Spleen (tissue), 11 donors: Measurements from ENCODE around the gene DLG2. TPM values are rescaled to one million over a fixed set of nuclear protein-coding genes. Genes with fewer than 3 reads are reported as not detected.

Source experiments
- DNase-seq: peaks from one replicate; pipeline ENCODE4 v3.0.0-alpha.2; 2020
- H3K27ac ChIP-seq, 8 donors: fragments of 200-600 bp; sonication (generic) in 7 of 8; 1 replicate in 4 of 8; 2 replicates in 4 of 8; pipeline versions ENCODE4 v1.5.0 to v1.8.0; 2016 to 2021; ENCODE audit warnings: inconsistent platforms in 4 of 8, mild to moderate bottlenecking in 4 of 8, moderate library complexity in 1 of 8
- H3K27me3 ChIP-seq, 7 donors: fragments of 200-600 bp; sonication (generic) in 6 of 7; replicated peaks in 1 of 7; 1 replicate in 4 of 7; 2 replicates in 3 of 7; pipeline versions ENCODE4 v1.5.0 to v1.8.0; 2016 to 2021; ENCODE audit warnings: inconsistent platforms in 3 of 7, mild to moderate bottlenecking in 1 of 7
- H3K36me3 ChIP-seq, 6 donors: fragments of 200-600 bp; sonication (generic) in 5 of 6; 1 replicate in 4 of 6; 2 replicates in 2 of 6; pipeline versions ENCODE4 v1.5.0 to v1.8.0; 2016 to 2021; ENCODE audit warnings: inconsistent platforms in 2 of 6
- H3K4me1 ChIP-seq, 6 donors: fragments of 200-600 bp; sonication (generic) in 5 of 6; 1 replicate in 3 of 6; 2 replicates in 3 of 6; pipeline versions ENCODE4 v1.5.0 to v1.8.0; 2016 to 2021; ENCODE audit warnings: inconsistent platforms in 3 of 6
- H3K4me3 ChIP-seq, 8 donors: fragments of 200-600 bp; sonication (generic) in 7 of 8; 1 replicate in 4 of 8; 2 replicates in 4 of 8; pipeline versions ENCODE4 v1.5.0 to v1.8.0; 2016 to 2021; ENCODE audit warnings: inconsistent platforms in 4 of 8, mild to moderate bottlenecking in 4 of 8, moderate library complexity in 2 of 8
- H3K9me3 ChIP-seq, 8 donors: fragments of 200-600 bp; sonication (generic) in 7 of 8; 1 replicate in 4 of 8; 2 replicates in 4 of 8; pipeline versions ENCODE4 v1.5.0 to v1.8.0; 2016 to 2021; ENCODE audit warnings: inconsistent platforms in 4 of 8
- POLR2A ChIP-seq, 3 donors: fragments of 450-650 bp; IDR thresholded peaks; one replicate each; pipeline ENCODE4 v1.5.1; 2017; ENCODE audit warnings: antibody characterized with exemption in 3 of 3, mild to moderate bottlenecking in 1 of 3
- POLR2AphosphoS5 ChIP-seq, 3 donors: sonication (generic); formaldehyde crosslinking; IDR thresholded peaks; one replicate each; pipeline ENCODE4 v1.5.1; 2017; ENCODE audit warnings: antibody characterized with exemption in 3 of 3
- WGBS, 5 donors: extraction: QIAGEN DNeasy Blood & Tissue Kit in 3 of 5; methylation state at CpG; one replicate each; pipeline versions ENCODE4 v1.1.5 to v1.1.7; 2013 to 2018; 5-methylcytosine and 5-hydroxymethylcytosine counted together
- intact Hi-C: fragments of 100-400 bp; cut with DNase I; formaldehyde crosslinking; loops from one replicate; pipeline ENCODE4 v1.15.0; 2023; ENCODE audit warnings: low total_unique reads
- polyA plus RNA-seq, 3 donors: library from polyadenylated mRNA; stranded (reverse); fragments of 200-250 nt; gene quantifications; one replicate each; pipeline ENCODE4 v1.2.1, GENCODE V29; 2013
- total RNA-seq, 7 donors: library from RNA; depleted of rRNA in 3 of 7; stranded (reverse); fragments of >200 nt in 3 of 7; fragmentation: NEBNext Ultra II Directional in 4 of 7; extraction: Animal tissue kit (Norgen Biotek cat#: 25700) in 4 of 7; gene quantifications; one replicate each; pipeline versions ENCODE4 v1.1.0 to v1.2.1, GENCODE V29; 2016 to 2021
- TF ChIP-seq, protein P1 (sequence below), 11 experiments: fragments of 200-600 bp in 7 of 11; fragments of 450-650 bp in 4 of 11; sonication (generic) in 4 of 11; IDR thresholded peaks in 8 of 11; conservative IDR thresholded peaks in 3 of 11; 1 replicate in 7 of 11; 2 replicates in 4 of 11; pipeline versions ENCODE4 v1.4.0 to v1.8.0; 2016 to 2021; ENCODE audit warnings: antibody characterized with exemption in 11 of 11, inconsistent platforms in 4 of 11, mild to moderate bottlenecking in 1 of 11
- donor health status: healthy with polysubstance abuse.
- donor health status: DM: no; HTN: no; CAD: no; lungs with moderate emphysema.
- donor health status: DM: no; HTN: no; CAD: no.
- donor health status: Bipolar disorder and iron deficiency.
- donor health status: healthy.
- donor health status: DM: no; HTN: no; CAD: no.
- donor health status: DM: yes; HTN: yes; CAD: no.

Gene DLG2
- total and polyA plus RNA-seq, 10 donors = 0.43 to 12.7 (median 7.9) TPM

DNA sequence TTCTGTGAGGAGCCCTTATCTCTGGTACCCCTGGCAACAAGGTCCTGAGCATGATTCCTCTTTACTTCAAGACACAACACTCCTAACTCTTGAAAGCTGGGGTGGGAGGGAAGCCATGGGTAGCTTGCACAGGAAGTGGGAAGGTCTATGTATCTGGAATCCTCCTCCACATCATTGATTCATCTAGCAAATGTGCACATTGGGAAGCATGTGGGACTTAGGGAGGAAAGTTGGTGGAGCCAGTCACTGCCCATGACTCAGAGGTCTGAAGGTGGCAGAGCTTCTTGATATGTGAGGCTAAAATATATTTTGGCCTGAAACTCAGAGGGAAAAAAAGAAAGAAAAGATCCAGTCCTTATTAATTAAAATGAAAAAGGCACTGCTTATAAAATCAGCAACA lies 1000.9 kb downstream of the DLG2 start:
- no peak for DNase-seq
- Histone ChIP-seq H3K27ac (no peak overlapping the region), H3K9me3 (no peaks in the 10 kb centered on the region), H3K4me3 (no peak overlapping the region), H3K4me1 (no peaks in the 10 kb centered on the region), H3K36me3 (no peaks in the 10 kb centered on the region), H3K27me3 (no peaks in the 10 kb centered on the region)
- TF ChIP-seq, protein P1, sequence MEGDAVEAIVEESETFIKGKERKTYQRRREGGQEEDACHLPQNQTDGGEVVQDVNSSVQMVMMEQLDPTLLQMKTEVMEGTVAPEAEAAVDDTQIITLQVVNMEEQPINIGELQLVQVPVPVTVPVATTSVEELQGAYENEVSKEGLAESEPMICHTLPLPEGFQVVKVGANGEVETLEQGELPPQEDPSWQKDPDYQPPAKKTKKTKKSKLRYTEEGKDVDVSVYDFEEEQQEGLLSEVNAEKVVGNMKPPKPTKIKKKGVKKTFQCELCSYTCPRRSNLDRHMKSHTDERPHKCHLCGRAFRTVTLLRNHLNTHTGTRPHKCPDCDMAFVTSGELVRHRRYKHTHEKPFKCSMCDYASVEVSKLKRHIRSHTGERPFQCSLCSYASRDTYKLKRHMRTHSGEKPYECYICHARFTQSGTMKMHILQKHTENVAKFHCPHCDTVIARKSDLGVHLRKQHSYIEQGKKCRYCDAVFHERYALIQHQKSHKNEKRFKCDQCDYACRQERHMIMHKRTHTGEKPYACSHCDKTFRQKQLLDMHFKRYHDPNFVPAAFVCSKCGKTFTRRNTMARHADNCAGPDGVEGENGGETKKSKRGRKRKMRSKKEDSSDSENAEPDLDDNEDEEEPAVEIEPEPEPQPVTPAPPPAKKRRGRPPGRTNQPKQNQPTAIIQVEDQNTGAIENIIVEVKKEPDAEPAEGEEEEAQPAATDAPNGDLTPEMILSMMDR (IDR thresholded peaks at IDR 0.05 in 8 of 11, conservative IDR thresholded peaks at IDR 0.05 in 3 of 11) = no peak
- no peak for TF ChIP-seq POLR2AphosphoS5 (IDR thresholded peaks at IDR 0.05)
- no peak for TF ChIP-seq POLR2A (IDR thresholded peaks at IDR 0.05)
- intact Hi-C loops = no loop called here

DNA sequence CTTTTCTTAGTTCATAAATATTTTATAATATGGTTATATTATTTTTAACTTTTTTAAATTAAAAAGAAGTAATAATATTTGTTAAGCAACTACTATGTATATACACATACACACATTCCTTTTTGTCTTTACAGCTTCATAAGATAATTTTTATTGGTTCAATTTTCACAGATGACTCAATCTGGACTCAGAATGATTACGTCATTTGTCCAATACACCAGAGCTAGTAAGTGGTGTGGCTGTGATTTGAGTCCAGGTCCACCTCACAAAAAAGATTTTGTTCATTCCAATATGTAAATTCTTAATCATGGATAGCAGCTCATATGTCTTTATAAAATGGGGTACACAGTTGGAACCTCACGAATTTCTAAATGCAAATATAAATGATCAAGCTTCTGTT lies 1014.5 kb downstream of the DLG2 start:
- DNase-seq = no peak
- Histone ChIP-seq H3K27ac (no peak overlapping the region), H3K4me3 (no peak overlapping the region), H3K4me1 (no peaks in the 10 kb centered on the region), H3K9me3 (no peaks in the 10 kb centered on the region), H3K36me3 (no peaks in the 10 kb centered on the region), H3K27me3 (no peaks in the 10 kb centered on the region)
- intact Hi-C loops = no loop called here
- TF ChIP-seq POLR2A (IDR thresholded peaks at IDR 0.05) (no peak), POLR2AphosphoS5 (IDR thresholded peaks at IDR 0.05) (no peak)
- TF ChIP-seq, protein P1 (IDR thresholded peaks at IDR 0.05 in 8 of 11, conservative IDR thresholded peaks at IDR 0.05 in 3 of 11) = no peak
- whole genome bisulfite sequencing, 5 donors = 67 to 93% (median 77%) methylated on average over 2 of the region's 2 CpGs

DNA sequence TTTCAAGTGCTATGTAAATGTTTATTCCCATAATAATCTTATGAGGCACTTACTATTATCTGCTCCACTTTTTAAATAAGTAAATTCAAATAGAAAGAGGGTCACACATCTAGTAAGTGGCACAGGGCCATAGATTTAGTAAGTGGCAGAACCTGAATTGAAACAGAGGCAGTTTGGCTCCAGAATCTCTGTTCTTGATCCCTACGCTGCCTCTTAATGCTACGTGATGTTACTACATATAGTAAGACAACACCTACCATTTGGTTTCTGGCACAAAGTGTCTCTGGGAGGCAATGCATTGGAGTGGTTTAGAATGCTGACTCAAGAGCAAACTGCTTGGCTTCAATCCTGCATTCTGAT lies 1018.3 kb downstream of the DLG2 start:
- 94 to 100% (median 96%) methylated on average over 2 of the region's 2 CpGs for WGBS, 5 donors
- Histone ChIP-seq H3K9me3 (no peaks in the 10 kb centered on the region), H3K27ac (no peak overlapping the region), H3K4me1 (no peaks in the 10 kb centered on the region), H3K4me3 (no peak overlapping the region), H3K27me3 (no peaks in the 10 kb centered on the region), H3K36me3 (no peaks in the 10 kb centered on the region)
- no peak for DNase-seq
- intact Hi-C loops = no loop called here
- TF ChIP-seq POLR2A (IDR thresholded peaks at IDR 0.05) (no peak), POLR2AphosphoS5 (IDR thresholded peaks at IDR 0.05) (no peak)
- TF ChIP-seq, protein P1 (IDR thresholded peaks at IDR 0.05 in 8 of 11, conservative IDR thresholded peaks at IDR 0.05 in 3 of 11) = no peak

DNA sequence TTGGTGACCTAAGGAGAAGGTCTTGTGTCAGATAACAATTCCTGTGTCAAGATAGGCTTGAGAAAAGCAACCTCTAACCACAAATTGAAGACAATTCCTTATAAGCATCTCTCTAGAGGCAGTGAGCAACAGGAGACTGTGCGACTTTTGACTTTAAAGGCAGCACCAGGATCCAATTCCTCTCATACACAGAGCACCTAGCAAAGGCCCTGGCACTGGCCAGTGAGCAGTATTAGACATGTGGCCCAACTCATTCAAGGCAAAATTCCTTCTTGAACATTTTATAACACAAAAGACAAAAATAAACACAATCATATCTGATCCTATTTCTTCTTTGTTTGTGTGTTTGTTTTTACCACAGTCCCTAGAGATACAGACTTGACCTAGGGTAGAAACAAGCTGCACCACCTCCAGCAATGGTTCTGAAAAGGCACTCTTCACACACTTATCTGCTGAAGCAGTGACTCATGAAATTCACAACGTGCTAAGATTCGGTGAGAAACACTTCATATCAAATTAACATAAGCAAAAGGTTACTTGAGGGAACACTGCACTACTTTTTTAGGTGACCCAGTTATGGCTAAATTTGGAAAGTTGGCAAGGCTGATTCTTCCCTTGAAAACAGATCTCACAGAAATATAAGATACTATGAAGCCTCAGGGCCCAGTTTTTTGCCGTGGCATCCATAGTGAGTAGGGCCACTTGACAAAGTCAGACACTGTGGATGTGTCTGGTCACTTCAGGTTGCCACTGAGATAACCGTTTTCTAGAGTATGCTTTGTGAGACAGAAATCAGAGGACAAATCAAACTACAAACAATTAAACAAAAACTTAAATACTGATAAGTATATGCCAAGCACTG lies 1018.9 kb downstream of the DLG2 start:
- Histone ChIP-seq H3K9me3 (no peaks in the 10 kb centered on the region), H3K27me3 (no peaks in the 10 kb centered on the region), H3K4me1 (no peaks in the 10 kb centered on the region), H3K36me3 (no peaks in the 10 kb centered on the region), H3K27ac (no peak overlapping the region), H3K4me3 (no peak overlapping the region)
- DNase-seq = no peak
- TF ChIP-seq POLR2A (IDR thresholded peaks at IDR 0.05) = no peak
- no peak for TF ChIP-seq POLR2AphosphoS5 (IDR thresholded peaks at IDR 0.05)
- TF ChIP-seq, protein P1 (IDR thresholded peaks at IDR 0.05 in 8 of 11, conservative IDR thresholded peaks at IDR 0.05 in 3 of 11) = no peak
- WGBS, 5 donors = 68 to 89% (median 80%) methylated on average over 5 of the region's 5 CpGs
- intact Hi-C loops = no loop called here
